Type B pancreatic cell (in vitro differentiated cells): ENCODE results near the gene DGKI. TPM values are rescaled to one million over a fixed set of nuclear protein-coding genes. Genes with fewer than 3 reads are reported as not detected.

Experiments used
- DNase-seq: peaks from one replicate; pipeline ENCODE4 v3.0.0; 2021; ENCODE audit warnings: mixed read lengths; ENCODE audit not compliant: unreplicated experiment; ENCODE audit errors: extremely low spot score
- H3K27ac Mint-ChIP-seq: 2 replicates; pipeline ENCODE4 v1.8.0; 2021; ENCODE audit warnings: mild to moderate bottlenecking, mixed read lengths
- H3K27me3 Mint-ChIP-seq: 2 replicates; pipeline ENCODE4 v1.8.0; 2021; ENCODE audit warnings: mixed read lengths
- H3K36me3 Mint-ChIP-seq: 2 replicates; pipeline ENCODE4 v1.8.0; 2021; ENCODE audit warnings: mixed read lengths
- H3K4me1 Mint-ChIP-seq: one replicate; pipeline ENCODE4 v1.8.0; 2021; ENCODE audit warnings: mixed read lengths; ENCODE audit not compliant: unreplicated experiment
- H3K4me3 Mint-ChIP-seq: 2 replicates; pipeline ENCODE4 v1.8.0; 2021; ENCODE audit warnings: mild to moderate bottlenecking, mixed read lengths
- H3K9me3 Mint-ChIP-seq: 2 replicates; pipeline ENCODE4 v1.8.0; 2021; ENCODE audit warnings: mixed read lengths
- CTCF ChIP-seq: fragments of 200-600 bp; sonication (generic); conservative IDR thresholded peaks from 2 replicates; pipeline ENCODE4 v1.5.0; 2021; ENCODE audit warnings: antibody characterized with exemption, mild to moderate bottlenecking
- total RNA-seq: library from RNA; stranded (reverse); gene quantifications from 2 replicates; pipeline ENCODE4 v1.2.1, GENCODE V29; 2021; ENCODE audit warnings: low replicate concordance

Gene DGKI
- total RNA-seq, 1 donor from 2014 or later: 2.8 TPM

- Mint-ChIP-seq H3K4me3 (no peak overlapping the region), H3K9me3 (no peaks in the 10 kb centered on the region), H3K36me3 (no peaks in the 10 kb centered on the region), H3K27me3 (peaks cover 50% of the 10 kb centered on the region), H3K4me1 (peaks cover 48% of the 10 kb centered on the region), H3K27ac (no peak overlapping the region)
- TF ChIP-seq CTCF: no peak
- no peak for DNase-seq
These were observed 91.3 kb downstream of the DGKI start for GRCh38 chr7:137755427-137755826.

- H3K27ac Mint-ChIP-seq: no peak overlapping the region
- H3K36me3 Mint-ChIP-seq: no peaks in the 10 kb centered on the region
- no peaks in the 10 kb centered on the region for H3K9me3 Mint-ChIP-seq
- TF ChIP-seq CTCF: no peak
- peaks cover 39% of the 10 kb centered on the region for H3K4me1 Mint-ChIP-seq
- DNase-seq: no peak
- H3K27me3 Mint-ChIP-seq: peaks cover 47% of the 10 kb centered on the region
- H3K4me3 Mint-ChIP-seq: peak overlapping the region; percentile 62
These were observed 92.6 kb downstream of the DGKI start for GRCh38 chr7:137753948-137754851.

DNA sequence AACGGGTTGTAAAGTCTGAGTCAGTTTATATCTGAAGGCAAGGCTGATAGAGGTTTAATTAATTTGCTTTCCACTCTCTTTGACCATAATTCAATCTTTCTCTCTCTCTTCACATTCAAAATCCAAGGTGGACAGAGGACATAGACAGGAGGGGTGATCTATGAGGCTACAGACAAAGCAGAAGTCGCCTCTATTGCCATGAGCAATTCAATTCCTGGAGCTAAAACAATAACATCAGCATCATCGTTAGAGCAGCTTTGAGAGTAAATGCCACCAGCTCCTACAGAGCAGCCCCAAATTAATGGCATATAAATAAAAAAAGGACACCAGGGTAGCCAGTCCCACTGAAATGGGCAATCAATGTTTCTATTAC lies 93.2 kb downstream of the DGKI start:
- Mint-ChIP-seq H3K9me3 (no peaks in the 10 kb centered on the region), H3K4me3 (peak overlapping the region; percentile 21), H3K27me3 (peaks cover 47% of the 10 kb centered on the region), H3K36me3 (no peaks in the 10 kb centered on the region), H3K4me1 (peaks cover 39% of the 10 kb centered on the region), H3K27ac (no peak overlapping the region)
- TF ChIP-seq CTCF: no peak
- no peak for DNase-seq

DNA sequence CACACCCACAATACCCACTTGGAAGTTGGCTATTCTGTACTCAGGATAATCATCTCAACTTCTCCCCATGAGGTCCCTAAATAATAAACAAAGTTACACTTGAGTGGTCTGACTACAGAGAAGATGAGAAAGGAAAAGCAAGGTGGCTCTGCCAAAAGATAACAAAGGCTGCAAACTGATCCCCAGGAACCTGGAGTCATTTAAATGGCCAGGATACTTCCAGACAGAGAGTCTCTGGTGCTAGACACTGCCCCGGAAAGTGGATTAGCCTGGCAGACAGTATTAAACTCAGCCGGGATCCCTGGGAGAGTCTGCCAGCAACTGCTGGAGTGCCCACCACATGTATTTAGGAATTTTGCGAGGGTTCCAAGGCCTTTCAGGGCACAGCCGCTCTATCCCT lies 93.7 kb downstream of the DGKI start:
- H3K9me3 Mint-ChIP-seq: no peaks in the 10 kb centered on the region
- DNase-seq: no peak
- H3K36me3 Mint-ChIP-seq: no peaks in the 10 kb centered on the region
- H3K4me1 Mint-ChIP-seq: peaks cover 39% of the 10 kb centered on the region
- TF ChIP-seq CTCF: no peak
- H3K27me3 Mint-ChIP-seq: peaks cover 50% of the 10 kb centered on the region
- peak overlapping the region; percentile 21 for H3K4me3 Mint-ChIP-seq
- no peak overlapping the region for H3K27ac Mint-ChIP-seq

DNA sequence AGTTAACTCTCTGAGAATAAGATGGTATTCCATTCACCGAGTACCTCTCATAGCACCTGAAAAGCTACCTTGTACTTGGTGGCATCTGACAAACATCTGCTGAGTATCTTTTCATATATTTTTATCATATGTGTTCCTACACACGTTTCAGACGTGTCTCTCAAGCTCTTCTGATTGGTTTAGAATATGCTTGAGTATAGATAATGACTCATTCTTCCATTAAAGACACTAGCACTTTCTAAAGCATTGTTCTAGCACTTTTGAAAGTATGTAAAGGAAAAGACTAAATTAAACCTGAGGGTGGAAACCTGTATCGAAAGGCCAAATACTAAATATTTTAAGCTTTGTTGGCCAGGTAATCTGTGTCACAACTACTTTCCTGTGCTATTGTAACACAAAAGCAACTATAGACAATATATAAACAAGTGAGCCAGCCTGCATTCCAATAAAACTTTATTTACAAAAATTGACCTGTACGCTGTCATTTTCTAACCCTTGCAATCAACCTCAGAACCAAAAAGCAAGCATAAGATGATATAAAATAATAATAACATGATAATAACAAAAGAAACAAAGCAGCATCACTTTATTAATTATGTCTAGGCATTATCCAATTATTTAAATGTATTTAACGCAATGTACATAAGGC lies 95.3 kb downstream of the DGKI start:
- TF ChIP-seq CTCF: no peak
- H3K9me3 Mint-ChIP-seq: no peaks in the 10 kb centered on the region
- H3K4me1 Mint-ChIP-seq: peaks cover 31% of the 10 kb centered on the region
- DNase-seq: no peak
- H3K27me3 Mint-ChIP-seq: peaks cover 40% of the 10 kb centered on the region
- H3K4me3 Mint-ChIP-seq: no peak overlapping the region
- H3K27ac Mint-ChIP-seq: no peak overlapping the region
- H3K36me3 Mint-ChIP-seq: no peaks in the 10 kb centered on the region
